NK-92 treated with Interleukin-12 subunit alpha and Interleukin-12 subunit beta, amount 100 ng/mL, for 24 hours (cell line): ENCODE measurements around the gene PAF1.
A peak's percentile ranks its signal among the peaks of the same experiment; 100 is the strongest.
"Not testable (repeated sequence)": the region's sequence is repeated elsewhere in the genome, so short reads cannot be mapped to it uniquely, and the experiment has no call there.

Experiments used
- DNase-seq: peaks from one replicate; lab custom pipeline; 2025; lab: John Stamatoyannopoulos, UW

The PAF1 gene

DNA sequence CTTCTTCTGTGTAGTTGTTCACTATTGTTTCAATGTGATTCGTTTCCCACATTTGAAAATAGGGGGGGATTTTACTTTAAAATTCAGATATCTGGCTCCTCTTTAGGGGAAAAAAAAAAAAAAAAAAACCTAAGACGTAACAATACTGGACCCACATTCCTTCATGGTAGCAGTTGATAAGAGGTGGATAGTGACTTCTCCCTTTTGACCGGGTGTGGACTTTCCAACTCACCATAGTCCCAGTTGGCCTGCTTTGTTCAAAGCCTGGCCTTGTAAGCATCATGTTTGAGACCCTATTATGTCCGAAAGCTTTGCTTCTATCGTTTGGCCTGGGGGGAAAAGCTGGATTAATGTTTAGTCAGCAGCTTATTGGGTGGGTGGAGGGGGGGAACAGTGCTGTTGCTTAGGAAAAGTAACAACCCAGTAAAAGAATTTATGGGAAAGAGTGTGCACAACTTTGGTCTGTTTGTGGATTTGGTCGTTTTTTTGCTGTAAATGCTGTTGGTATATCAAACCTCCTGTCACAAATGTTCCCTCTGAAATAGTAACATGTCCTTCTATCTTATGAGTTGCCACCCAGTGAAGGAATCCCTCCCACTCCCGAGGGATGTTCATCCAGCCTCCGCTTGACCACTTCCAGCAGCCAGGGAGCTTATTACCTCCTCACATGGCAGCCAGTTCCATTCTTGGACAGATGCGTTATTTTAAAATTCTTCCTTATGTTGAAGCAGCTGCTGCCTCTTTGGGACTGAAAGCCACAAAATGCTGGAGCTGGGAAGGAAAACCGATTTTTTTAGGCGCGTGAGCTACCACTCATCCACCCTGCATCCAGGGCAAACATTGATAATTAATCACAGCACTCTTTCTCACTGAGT lies 38.3 kb downstream of the PAF1 start:
- no peak for DNase-seq

DNA sequence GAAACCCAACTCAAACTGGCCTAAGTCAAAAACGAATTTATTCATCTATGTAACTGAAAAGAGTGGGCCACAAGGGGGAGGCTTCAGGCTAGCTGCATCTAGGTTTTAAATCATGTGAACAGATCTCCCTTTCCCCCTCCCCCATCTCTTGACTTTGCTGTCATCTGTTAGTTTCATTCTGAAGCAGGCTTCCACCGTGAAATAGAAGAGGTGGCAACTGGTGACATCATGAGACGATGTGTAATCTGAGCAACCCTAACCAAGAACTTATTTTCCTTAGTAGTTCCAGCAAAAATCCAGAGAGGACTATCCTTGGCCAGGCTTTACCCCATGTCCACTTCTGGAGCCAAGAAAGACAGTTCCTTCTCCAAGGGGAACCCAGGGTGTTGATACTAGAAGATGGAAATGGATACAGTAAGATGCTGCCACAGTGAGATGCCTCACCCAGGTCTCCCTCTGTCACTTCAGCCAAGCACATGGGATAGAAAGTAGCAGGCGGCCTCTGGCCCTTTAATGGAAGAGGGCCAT lies 39.3 kb downstream of the PAF1 start:
- DNase-seq = peak; percentile 30

DNA sequence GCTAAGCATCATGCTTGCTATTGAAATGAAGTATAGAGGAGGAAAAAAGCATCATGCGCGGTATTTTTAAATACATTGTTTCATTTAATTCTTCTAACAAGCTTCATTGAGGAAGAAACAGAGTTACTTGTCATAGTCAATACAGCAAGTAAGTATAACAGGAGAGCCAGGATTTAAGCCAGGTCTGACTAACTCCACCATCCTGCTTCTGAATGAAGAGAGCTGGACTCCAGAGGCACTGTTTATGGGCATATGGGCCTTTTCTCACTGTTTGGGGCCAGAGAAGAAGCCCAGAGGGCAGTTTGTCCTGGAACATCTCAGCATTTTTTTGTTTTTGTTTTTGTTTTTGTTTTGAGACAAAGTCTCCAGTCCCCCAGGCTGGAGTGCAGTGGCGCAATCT lies 40.8 kb downstream of the PAF1 start:
- DNase-seq = no peak

DNA sequence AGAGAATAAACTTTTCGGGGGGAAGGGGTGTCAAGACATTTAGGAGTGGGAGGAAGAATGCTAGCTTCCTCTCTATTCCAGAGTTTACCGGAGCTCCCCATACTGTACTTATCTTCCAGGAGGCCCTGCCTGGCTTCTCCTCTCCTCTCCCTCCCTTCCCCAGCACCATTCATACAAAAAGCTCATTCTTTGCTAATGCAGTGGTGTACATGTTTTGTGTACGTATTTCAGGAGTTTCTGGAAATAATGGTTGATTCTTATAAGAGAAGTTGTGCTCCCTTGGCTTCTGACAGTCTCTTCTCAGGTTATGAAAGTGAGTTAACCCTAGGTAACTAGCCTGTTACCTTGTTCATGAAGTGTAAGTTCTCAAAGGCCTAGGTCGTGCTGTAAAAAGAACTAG lies 41.6 kb downstream of the PAF1 start:
- no peak for DNase-seq

DNA sequence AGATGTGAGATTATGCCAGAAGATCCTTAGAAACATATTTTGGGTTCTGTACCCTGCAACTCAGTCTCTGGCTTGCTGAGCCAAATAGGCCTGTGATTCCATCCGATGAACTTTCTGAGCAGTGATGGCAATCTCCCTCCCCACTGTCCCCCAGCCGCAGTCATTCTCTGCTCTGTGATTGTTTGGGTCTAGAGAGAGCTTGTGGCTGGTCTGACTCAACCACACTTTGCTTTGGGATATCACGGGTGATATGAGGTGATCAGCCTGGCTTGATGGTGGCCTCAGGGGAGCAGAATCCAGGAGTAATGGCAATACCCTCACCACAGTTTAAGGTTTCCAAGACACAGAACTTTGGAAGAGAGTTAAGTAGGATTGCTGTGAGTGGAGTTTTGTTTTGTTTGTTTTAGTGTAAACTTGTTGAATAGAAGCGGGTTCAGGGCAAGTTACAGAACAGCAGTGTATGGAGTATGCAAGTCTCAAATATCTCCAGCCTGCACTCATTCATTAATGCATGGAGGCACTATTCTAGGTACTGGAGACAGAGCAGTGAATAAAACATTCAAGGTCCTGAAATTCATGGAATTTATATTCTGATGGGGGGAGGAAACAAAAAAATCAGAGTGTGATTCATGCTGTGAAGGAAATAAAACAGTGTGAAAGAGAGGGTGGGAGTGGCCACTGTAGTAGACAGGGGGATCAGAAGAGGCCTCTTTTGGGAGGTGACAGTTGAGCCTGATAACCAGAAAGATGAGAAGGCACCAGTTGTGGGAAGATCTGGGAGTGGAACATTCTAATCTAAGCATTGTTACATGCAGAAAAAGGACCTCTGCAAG lies 43.4 kb downstream of the PAF1 start:
- no peak for DNase-seq

DNA sequence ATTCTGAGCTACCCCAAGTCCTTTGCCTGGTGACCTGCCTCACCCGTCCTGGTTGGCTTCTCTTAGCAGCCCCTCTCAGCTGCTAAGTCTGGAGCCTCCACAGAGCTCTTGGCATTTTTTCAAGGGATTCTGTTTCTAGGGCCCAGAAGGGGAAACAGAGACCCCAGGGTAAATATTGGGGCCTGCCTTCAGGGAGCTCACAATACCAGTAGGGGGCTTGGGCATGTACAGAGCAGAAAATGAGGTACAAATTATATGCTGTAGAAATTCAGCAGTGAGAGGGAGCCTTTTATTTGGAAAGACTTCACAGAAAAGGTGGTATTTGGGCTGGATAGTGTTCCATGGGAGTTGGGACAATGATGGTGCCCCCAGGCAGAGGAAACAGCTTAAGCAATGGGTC lies 45.0 kb downstream of the PAF1 start:
- DNase-seq = no peak

DNA sequence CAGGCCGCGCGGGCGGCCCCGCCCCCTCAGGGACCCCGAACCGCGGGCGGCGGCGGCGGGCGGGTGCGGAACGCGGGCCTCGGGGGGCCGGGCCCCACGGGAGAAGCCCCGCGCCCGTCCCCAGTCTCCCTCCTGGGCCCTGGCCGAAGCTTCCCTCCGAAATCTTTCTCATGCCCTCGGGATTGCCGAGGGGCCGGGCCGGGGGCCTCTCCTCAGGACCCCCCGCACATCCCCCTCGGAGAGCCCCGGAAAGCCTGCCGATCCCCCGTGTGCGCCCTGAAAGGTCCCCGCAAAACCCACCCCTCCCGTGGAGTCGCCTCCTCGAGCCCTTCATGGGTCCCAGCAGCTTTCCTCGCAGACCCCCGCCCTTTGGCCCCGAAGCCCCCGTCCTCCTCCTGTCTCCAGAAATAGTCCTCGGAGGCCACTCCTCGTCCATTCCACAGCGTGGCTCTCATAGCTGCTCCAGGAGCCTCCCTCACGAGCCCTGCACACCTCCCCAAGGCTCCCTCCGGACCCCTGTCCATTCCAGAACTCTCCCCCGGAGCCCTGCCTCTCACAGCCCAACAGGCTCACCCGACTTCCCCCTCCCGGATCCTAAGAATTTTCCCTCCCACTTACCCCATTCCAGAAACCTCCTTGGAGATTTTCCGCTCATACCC lies 48.1 kb downstream of the PAF1 start:
- DNase-seq = no peak

DNA sequence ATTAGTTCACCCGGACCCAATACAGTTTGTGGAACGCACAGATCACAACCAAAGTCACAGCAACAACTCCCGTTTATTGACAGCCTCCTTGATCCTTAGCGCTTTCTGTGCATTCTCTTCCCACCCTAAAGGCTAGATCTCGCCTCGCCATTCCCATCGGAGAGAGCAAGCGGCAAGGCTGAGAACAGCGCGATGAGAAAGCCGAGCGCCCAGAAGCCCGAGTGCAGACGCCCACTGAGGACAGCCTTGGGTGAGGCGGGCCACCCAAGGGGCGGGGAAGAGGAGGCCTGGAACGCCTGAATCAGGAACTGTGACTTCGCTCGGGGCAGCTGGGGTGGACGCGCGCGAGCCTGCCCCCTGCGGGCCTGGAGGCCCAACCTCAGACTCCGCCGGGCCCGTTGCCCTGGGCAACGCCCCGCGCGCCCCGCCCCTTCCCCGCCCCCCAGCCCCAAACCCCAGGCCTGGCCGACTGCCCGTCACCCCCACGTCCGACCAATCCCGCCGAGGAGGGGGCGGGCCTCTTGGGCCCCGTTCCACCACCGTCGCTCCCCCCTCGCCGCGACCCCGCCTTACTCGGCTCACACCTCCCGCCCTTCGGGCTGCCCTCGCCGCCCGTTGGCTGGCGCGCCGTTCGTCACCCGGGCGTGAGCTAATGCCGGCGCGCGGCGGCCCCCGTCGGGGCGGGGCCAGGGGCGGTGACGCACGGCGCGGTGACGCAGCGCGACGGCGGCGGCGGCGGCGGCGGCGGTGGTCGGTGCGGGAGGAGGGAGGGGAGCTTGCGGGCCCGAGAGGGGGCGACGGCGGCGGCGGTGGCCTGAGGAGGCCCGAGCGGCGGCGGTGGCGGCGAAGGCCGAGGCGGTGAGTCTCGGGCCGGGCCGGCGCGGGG lies 48.9 kb downstream of the PAF1 start, which contains the start of gene SAMD4B:
Gene SAMD4B (plus strand): TSS at position 703 of the 886 bp plus-strand sequence. CDS start 14,473 bp downstream, outside the sequence.
- peak; percentile 99 for DNase-seq

DNA sequence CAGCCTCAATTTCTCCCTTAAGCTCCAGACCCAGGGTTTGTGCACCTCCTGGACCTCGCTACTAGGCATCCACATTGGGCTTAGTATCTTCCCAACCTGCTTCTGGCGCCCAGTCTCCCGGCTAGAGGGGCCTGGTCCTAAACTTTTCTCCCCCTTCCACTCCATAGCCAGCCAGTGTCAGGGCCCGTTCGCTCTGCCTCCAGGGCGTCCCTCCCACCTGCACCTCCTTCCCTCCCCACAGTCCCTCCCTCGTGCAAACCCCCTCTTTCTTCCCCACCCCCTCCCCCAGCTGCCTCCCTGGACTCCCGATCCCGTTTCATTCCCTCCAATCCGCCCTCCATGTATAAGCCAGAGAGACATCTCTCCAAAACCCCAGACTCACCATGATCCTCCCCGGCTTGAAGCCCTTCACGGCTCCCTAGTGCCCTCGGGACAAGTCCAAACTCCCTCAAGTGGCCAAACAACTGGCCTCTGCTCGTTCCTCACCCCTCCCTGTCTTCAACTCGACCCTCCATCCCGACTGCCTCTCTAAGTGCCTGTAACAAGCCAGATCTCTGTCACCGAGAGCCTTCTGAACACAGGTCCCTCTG lies 49.7 kb downstream of the PAF1 start:
- no peak for DNase-seq

DNA sequence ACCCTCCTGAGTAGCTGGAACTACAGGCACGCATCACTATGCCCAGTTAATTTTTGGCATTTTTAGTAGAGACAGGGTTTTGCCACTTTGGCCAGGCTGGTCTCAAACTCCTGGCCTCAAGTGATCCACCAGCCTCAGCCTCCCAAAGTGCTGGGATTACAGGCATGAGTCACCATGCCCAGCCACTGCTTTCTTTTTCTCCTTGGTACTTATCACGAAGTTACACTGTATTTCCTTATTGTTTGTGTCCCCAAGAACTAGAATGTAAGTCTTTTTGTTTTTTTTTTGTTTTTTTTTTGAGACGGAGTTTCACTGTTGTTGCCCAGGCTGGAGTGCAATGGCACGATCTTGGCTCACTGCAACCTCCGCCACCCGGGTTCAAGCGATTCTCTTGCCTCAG lies 50.8 kb downstream of the PAF1 start:
- DNase-seq = not testable (repeated sequence)

DNA sequence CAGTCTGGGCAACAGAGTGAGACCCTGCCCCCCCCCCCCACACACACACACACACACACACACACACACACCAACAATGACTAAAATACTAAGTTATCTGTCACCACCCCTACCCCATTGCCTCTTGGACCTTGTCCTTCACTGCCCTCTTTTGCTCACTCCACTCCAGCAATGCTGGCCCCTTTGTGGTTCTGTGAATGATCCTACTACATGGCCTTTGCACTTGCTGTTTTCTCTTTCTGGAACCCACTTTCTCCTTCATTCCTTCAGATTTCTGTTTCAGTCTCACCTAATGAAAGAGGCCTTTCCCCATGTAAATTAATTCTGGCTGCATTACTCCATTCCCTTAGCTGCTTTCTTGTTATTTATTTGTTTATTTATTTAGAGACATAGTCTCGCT lies 51.2 kb downstream of the PAF1 start:
- no peak for DNase-seq

DNA sequence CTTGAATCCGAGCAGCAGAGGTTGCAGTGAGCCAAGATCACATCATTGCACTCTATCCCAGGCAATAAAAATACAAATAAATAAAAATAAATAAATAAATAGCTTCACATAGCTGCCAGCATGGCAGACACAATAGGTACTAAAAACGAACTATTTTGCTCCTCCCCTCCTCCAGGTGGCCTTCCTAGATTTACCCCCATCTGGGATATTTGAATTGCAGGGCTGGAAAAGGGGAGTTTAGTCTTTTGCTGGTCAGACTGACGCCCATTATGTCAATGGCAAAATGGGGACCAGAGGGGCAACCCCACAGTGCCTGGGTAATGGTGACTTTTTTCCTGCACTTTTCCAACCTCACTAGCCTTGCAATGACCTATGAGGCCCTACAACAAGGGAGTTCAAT lies 54.4 kb downstream of the PAF1 start:
- no peak for DNase-seq
